ENCODE data around the gene YIF1B.

Gene YIF1B

GRCh38 chr19:38326591-38326990 is 10.8 kb upstream of the YIF1B start:
- Histone ChIP-seq H3K9me3 (ENCODE audit: control insufficient read depth, insufficient read depth, low read length) (no peaks in the 10 kb centered on the region), H3K4me1 (ENCODE audit: control insufficient read depth, insufficient read depth, low read length) (no peaks in the 10 kb centered on the region), H3K27me3 (ENCODE audit: control insufficient read depth, insufficient read depth, low read length) (no peaks in the 10 kb centered on the region), H3K36me3 (ENCODE audit: control insufficient read depth, insufficient read depth, low read length) (peaks cover 20% of the 10 kb centered on the region), H3K9ac (ENCODE audit: low read depth, low read length) (no peak overlapping the region), H3K4me3 (ENCODE audit: low read depth, low read length) (no peak overlapping the region)

DNA sequence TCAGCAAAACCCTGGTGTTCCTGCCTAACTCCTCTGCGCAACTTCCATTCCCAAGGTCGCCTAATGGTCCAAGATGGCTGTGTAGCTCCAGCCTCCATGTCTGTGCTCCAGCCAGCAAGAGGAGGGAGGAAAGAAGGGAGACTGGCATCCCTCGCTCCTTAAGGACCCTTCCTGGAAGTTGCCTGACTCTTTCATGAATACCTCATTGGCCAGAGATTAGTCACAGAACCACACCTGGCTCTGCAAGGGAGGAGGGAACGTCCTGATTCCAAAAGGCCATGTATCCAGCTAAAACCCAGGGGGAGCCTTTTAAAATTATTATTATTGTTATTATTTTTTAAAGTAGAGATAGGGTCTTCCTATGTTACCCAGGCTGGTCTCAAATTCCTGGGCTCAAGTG is 8.7 kb upstream of the YIF1B start:
- Histone ChIP-seq H3K27me3 (ENCODE audit: control insufficient read depth, insufficient read depth, low read length) (peaks cover 3% of the 10 kb centered on the region), H3K9ac (ENCODE audit: low read depth, low read length) (no peak overlapping the region), H3K36me3 (ENCODE audit: control insufficient read depth, insufficient read depth, low read length) (peaks cover 20% of the 10 kb centered on the region), H3K4me3 (ENCODE audit: low read depth, low read length) (no peak overlapping the region), H3K4me1 (ENCODE audit: control insufficient read depth, insufficient read depth, low read length) (no peaks in the 10 kb centered on the region), H3K9me3 (ENCODE audit: control insufficient read depth, insufficient read depth, low read length) (no peaks in the 10 kb centered on the region)

DNA sequence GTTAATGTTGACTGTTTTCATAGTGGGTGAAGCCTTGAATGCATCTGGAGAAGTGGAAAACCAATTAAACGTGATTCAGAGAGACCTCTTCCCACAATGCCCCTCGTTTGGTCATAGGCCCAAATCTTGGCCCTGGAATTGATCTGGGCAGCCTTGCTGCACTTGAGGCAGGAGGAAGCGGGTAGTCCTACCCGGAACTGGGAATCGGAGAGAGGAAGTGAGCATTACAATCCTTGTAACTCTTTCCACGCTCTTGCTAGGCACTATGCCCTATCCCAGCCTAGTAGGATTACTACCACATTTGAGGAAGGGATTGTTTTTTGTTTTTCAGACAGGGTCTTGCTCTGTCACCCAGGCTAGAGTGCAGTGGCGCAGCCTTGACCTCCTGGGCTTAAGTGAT is 7.5 kb upstream of the YIF1B start:
- Histone ChIP-seq H3K9ac (ENCODE audit: low read depth, low read length) (no peak overlapping the region), H3K4me3 (ENCODE audit: low read depth, low read length) (no peak overlapping the region), H3K4me1 (ENCODE audit: control insufficient read depth, insufficient read depth, low read length) (no peaks in the 10 kb centered on the region), H3K27me3 (ENCODE audit: control insufficient read depth, insufficient read depth, low read length) (peaks cover 14% of the 10 kb centered on the region), H3K36me3 (ENCODE audit: control insufficient read depth, insufficient read depth, low read length) (peaks cover 19% of the 10 kb centered on the region), H3K9me3 (ENCODE audit: control insufficient read depth, insufficient read depth, low read length) (no peaks in the 10 kb centered on the region)

DNA sequence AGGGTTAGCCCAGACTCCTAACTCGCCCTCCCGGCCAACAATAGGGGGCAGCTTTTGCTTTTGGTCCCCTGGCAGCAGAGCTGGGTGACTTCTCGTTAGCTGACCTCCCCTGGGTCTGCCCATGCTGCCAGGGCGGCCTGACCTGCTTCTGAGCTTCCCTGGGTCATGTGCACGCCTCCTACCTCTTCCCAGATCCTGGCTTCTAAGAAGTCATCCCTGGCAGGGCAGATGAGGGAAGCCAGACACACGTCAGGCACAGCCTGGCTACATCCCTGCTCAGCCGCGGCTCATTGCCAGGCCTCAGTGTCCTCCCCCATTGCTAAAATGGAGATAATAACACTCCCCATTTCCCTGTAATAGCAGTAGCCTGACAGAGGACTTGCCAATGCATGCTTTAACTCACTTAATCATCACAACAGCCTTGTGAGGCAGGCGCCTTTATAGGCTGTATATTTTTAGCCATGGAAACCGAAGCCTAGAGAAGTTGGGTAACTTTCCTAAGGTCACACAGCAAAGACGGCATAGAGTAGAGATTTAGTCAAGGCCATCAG is 6.0 kb upstream of the YIF1B start:
- Histone ChIP-seq H3K4me3 (ENCODE audit: low read depth, low read length) (no peak overlapping the region), H3K9me3 (ENCODE audit: control insufficient read depth, insufficient read depth, low read length) (no peaks in the 10 kb centered on the region), H3K4me1 (ENCODE audit: control insufficient read depth, insufficient read depth, low read length) (no peaks in the 10 kb centered on the region), H3K36me3 (ENCODE audit: control insufficient read depth, insufficient read depth, low read length) (peaks cover 3% of the 10 kb centered on the region), H3K27me3 (ENCODE audit: control insufficient read depth, insufficient read depth, low read length) (peaks cover 16% of the 10 kb centered on the region), H3K9ac (ENCODE audit: low read depth, low read length) (no peak overlapping the region)

DNA sequence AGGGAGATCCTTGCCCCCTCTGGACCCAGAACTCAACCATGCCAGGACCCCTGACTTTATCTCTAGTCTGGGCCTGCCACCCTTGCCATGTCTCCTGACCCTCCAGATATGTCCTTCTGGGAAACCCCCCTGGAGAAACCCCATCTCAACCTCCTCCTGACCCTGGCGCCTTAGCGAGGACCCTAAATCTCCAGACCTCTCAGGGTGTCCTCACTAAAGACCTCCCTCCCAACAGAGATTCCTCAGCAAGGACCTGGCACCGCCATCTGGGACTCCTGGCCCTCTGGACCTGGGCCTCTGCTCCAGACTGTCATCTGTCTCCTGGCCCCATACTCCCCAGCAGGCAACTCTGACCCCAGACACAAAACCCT is 5.2 kb upstream of the YIF1B start:
- no peaks in the 10 kb centered on the region for H3K9me3 ChIP-seq (ENCODE audit: control insufficient read depth, insufficient read depth, low read length)
- peaks cover 16% of the 10 kb centered on the region for H3K27me3 ChIP-seq (ENCODE audit: control insufficient read depth, insufficient read depth, low read length)
- no peaks in the 10 kb centered on the region for H3K36me3 ChIP-seq (ENCODE audit: control insufficient read depth, insufficient read depth, low read length)
- peak overlapping the region; percentile 77 for H3K4me3 ChIP-seq (ENCODE audit: low read depth, low read length)
- H3K9ac ChIP-seq (ENCODE audit: low read depth, low read length) = no peak overlapping the region
- no peaks in the 10 kb centered on the region for H3K4me1 ChIP-seq (ENCODE audit: control insufficient read depth, insufficient read depth, low read length)

- Histone ChIP-seq H3K4me1 (ENCODE audit: control insufficient read depth, insufficient read depth, low read length) (no peaks in the 10 kb centered on the region), H3K9me3 (ENCODE audit: control insufficient read depth, insufficient read depth, low read length) (no peaks in the 10 kb centered on the region), H3K9ac (ENCODE audit: low read depth, low read length) (peak within 1 kb of the TSS; percentile 76), H3K36me3 (ENCODE audit: control insufficient read depth, insufficient read depth, low read length) (no peaks in the 10 kb centered on the region), H3K4me3 (ENCODE audit: low read depth, low read length) (peak within 1 kb of the TSS; percentile 77), H3K27me3 (ENCODE audit: control insufficient read depth, insufficient read depth, low read length) (peaks cover 16% of the 10 kb centered on the region)
Observed at GRCh38 chr19:38319421-38320258, 3.9 kb upstream of the YIF1B start, which contains the start of gene KCNK6. Gene KCNK6 (plus strand): TSS chr19:38319845. CDS start chr19:38319951, 106 bp downstream.

DNA sequence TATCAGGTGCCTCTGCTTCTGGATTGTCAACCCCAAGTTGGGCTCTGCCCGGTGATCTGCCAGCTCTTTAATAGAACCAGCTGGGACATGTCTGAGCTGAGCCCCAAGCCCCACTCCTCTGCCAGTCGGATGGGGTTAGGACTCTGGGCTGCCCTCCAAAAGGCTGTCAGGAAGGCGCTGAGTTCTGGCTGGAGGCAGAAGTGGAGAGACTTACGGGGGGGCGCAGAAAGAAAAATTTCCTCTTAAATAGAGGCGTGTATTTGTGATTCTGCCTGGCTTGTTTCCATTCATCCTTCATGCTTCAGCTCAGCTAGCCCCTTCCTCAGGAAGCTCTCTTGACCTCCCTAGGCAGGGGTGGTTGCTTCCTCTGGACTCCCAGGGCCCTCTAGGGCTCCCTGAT is 2.9 kb upstream of the YIF1B start:
- H3K4me3 ChIP-seq (ENCODE audit: low read depth, low read length) = peak overlapping the region; percentile 77
- H3K9ac ChIP-seq (ENCODE audit: low read depth, low read length) = no peak overlapping the region
- H3K4me1 ChIP-seq (ENCODE audit: control insufficient read depth, insufficient read depth, low read length) = peaks cover 2% of the 10 kb centered on the region
- no peaks in the 10 kb centered on the region for H3K36me3 ChIP-seq (ENCODE audit: control insufficient read depth, insufficient read depth, low read length)
- H3K27me3 ChIP-seq (ENCODE audit: control insufficient read depth, insufficient read depth, low read length) = peaks cover 16% of the 10 kb centered on the region
- no peaks in the 10 kb centered on the region for H3K9me3 ChIP-seq (ENCODE audit: control insufficient read depth, insufficient read depth, low read length)

- peaks cover 16% of the 10 kb centered on the region for H3K27me3 ChIP-seq (ENCODE audit: control insufficient read depth, insufficient read depth, low read length)
- no peaks in the 10 kb centered on the region for H3K9me3 ChIP-seq (ENCODE audit: control insufficient read depth, insufficient read depth, low read length)
- no peaks in the 10 kb centered on the region for H3K36me3 ChIP-seq (ENCODE audit: control insufficient read depth, insufficient read depth, low read length)
- no peak overlapping the region for H3K4me3 ChIP-seq (ENCODE audit: low read depth, low read length)
- no peak overlapping the region for H3K9ac ChIP-seq (ENCODE audit: low read depth, low read length)
- peaks cover 6% of the 10 kb centered on the region for H3K4me1 ChIP-seq (ENCODE audit: control insufficient read depth, insufficient read depth, low read length)
Observed at GRCh38 chr19:38317104-38317612, 1.4 kb upstream of the YIF1B start.

GRCh38 chr19:38316477-38317067 is 825 bp upstream of the YIF1B start:
- Histone ChIP-seq H3K27me3 (ENCODE audit: control insufficient read depth, insufficient read depth, low read length) (peaks cover 16% of the 10 kb centered on the region), H3K4me1 (ENCODE audit: control insufficient read depth, insufficient read depth, low read length) (peaks cover 6% of the 10 kb centered on the region), H3K9ac (ENCODE audit: low read depth, low read length) (no peak overlapping the region), H3K4me3 (ENCODE audit: low read depth, low read length) (peak overlapping the region; percentile 42), H3K9me3 (ENCODE audit: control insufficient read depth, insufficient read depth, low read length) (no peaks in the 10 kb centered on the region), H3K36me3 (ENCODE audit: control insufficient read depth, insufficient read depth, low read length) (no peaks in the 10 kb centered on the region)

DNA sequence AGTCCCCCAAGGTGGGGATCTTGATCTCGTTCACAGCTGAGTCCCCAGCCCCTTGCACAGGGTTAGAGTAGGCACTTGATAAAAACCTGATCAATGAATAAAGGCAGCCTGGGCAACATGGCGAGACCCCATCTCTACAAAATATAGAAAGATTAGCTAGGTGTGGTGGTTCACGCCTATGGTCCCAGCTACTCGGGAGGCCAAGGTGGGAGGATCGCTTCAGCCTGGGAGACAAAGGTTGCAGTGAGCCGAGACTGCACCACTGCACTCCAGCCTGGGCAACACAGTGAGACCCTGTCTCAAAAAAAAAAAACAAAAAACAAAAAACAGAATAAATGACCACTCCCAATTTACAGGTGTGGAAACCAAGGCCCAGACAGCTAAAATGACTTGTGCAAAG is 4.8 kb downstream of the YIF1B start:
- Histone ChIP-seq H3K36me3 (ENCODE audit: control insufficient read depth, insufficient read depth, low read length) (peaks cover 32% of the 10 kb centered on the region), H3K9me3 (ENCODE audit: control insufficient read depth, insufficient read depth, low read length) (no peaks in the 10 kb centered on the region), H3K9ac (ENCODE audit: low read depth, low read length) (no peak overlapping the region), H3K4me1 (ENCODE audit: control insufficient read depth, insufficient read depth, low read length) (peaks cover 6% of the 10 kb centered on the region), H3K27me3 (ENCODE audit: control insufficient read depth, insufficient read depth, low read length) (no peaks in the 10 kb centered on the region), H3K4me3 (ENCODE audit: low read depth, low read length) (no peak overlapping the region)

DNA sequence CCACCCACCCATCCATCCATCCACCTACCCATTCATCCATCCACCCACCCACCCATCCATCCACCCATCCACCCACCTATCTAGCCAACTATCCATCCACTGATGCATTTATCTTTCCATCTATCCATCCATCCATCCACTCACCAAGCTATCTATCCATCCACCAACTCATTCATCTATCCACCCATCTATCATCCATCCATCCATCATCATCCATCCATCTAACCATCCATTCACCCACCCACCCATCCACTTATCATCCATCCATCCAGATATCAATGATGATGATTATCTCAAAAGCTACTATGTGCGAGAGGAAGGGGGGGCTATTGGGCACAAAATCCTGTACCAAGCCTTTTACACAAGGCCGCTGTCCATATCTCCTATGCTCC is 5.5 kb downstream of the YIF1B start:
- H3K4me3 ChIP-seq (ENCODE audit: low read depth, low read length) = no peak overlapping the region
- H3K36me3 ChIP-seq (ENCODE audit: control insufficient read depth, insufficient read depth, low read length) = peaks cover 32% of the 10 kb centered on the region
- no peaks in the 10 kb centered on the region for H3K9me3 ChIP-seq (ENCODE audit: control insufficient read depth, insufficient read depth, low read length)
- H3K9ac ChIP-seq (ENCODE audit: low read depth, low read length) = no peak overlapping the region
- peaks cover 7% of the 10 kb centered on the region for H3K4me1 ChIP-seq (ENCODE audit: control insufficient read depth, insufficient read depth, low read length)
- H3K27me3 ChIP-seq (ENCODE audit: control insufficient read depth, insufficient read depth, low read length) = no peaks in the 10 kb centered on the region

All from iPS-15b (cell line).